Spinal cord (tissue), 10 donors: Measurements from ENCODE around the gene CDC37. TPM values are rescaled to one million over a fixed set of nuclear protein-coding genes. Genes with fewer than 3 reads are reported as not detected.

ENCODE experiments used
- DNase-seq, 6 donors: peaks; one replicate each; pipeline versions ENCODE4 v3.0.0 to v3.0.0-alpha.2; 2013 to 2015; ENCODE audit warnings: low spot score in 6 of 6, low read depth in 4 of 6
- H3K27ac ChIP-seq: one replicate; pipeline ENCODE4 v1.5.1; 2013; ENCODE audit warnings: low read depth, low read length, control low read depth
- H3K27me3 ChIP-seq: one replicate; pipeline ENCODE4 v1.6.1; 2013; ENCODE audit warnings: low read length; ENCODE audit not compliant: control insufficient read depth, insufficient read depth
- H3K36me3 ChIP-seq: one replicate; pipeline ENCODE4 v1.6.1; 2013; ENCODE audit warnings: low read length; ENCODE audit not compliant: control insufficient read depth, insufficient read depth
- H3K4me1 ChIP-seq: one replicate; pipeline ENCODE4 v1.6.1; 2013; ENCODE audit warnings: low read length; ENCODE audit not compliant: control insufficient read depth, insufficient read depth
- H3K4me3 ChIP-seq: one replicate; pipeline ENCODE4 v1.5.1; 2013; ENCODE audit warnings: low read depth, low read length, control low read depth
- H3K9me3 ChIP-seq: one replicate; pipeline ENCODE4 v1.6.1; 2013; ENCODE audit warnings: low read length; ENCODE audit not compliant: control insufficient read depth, insufficient read depth
- WGBS: methylation state at CpG from one replicate; pipeline ENCODE4 v1.1.5; 2013; ENCODE audit warnings: missing lambda C conversion rate; ENCODE audit not compliant: insufficient coverage; 5-methylcytosine and 5-hydroxymethylcytosine counted together
- polyA plus RNA-seq, 2 donors: library from polyadenylated mRNA; unstranded; fragments of 120-200 nt; gene quantifications; one replicate each; pipeline ENCODE4 v1.2.1, GENCODE V29; 2013; ENCODE audit not compliant: insufficient read length in 2 of 2
- total RNA-seq, 2 donors: library from RNA; depleted of rRNA in 1 of 2; stranded (reverse); fragments of 120-200 nt in 1 of 2; fragments of >200 nt in 1 of 2; gene quantifications; one replicate each; pipeline versions ENCODE4 v1.2.3 to v1.2.4, GENCODE V29; 2013 to 2014
- donor health status: healthy.

CDC37 gene
- total and polyA plus RNA-seq, 4 donors: 47.4 to 191 (median 157) TPM

- Histone ChIP-seq H3K4me1 (peaks cover 19% of the 10 kb centered on the region), H3K4me3 (no peak overlapping the region), H3K27ac (no peak overlapping the region), H3K36me3 (peaks cover 55% of the 10 kb centered on the region), H3K9me3 (no peaks in the 10 kb centered on the region), H3K27me3 (no peaks in the 10 kb centered on the region)
- DNase-seq: no peak
- 100% methylated on average over 7 of the region's 9 CpGs for WGBS
Observed at GRCh38 chr19:10398819-10399218, 4.5 kb downstream of the CDC37 start.

- WGBS: 90% methylated on average over 24 of the region's 24 CpGs
- no peak for DNase-seq
- no peaks in the 10 kb centered on the region for H3K27me3 ChIP-seq
- H3K36me3 ChIP-seq: peaks cover 79% of the 10 kb centered on the region
- H3K4me1 ChIP-seq: peaks cover under 1% of the 10 kb centered on the region
- H3K27ac ChIP-seq: no peak overlapping the region
- H3K4me3 ChIP-seq: no peak overlapping the region
- H3K9me3 ChIP-seq: no peaks in the 10 kb centered on the region
Observed at GRCh38 chr19:10395917-10396316, 7.4 kb downstream of the CDC37 start.

GRCh38 chr19:10395436-10395835 is 7.9 kb downstream of the CDC37 start:
- Histone ChIP-seq H3K9me3 (no peaks in the 10 kb centered on the region), H3K4me3 (no peak overlapping the region), H3K36me3 (peaks cover 83% of the 10 kb centered on the region), H3K4me1 (no peaks in the 10 kb centered on the region), H3K27me3 (no peaks in the 10 kb centered on the region), H3K27ac (no peak overlapping the region)
- no peak for DNase-seq
- 95% methylated on average over 12 of the region's 26 CpGs for WGBS

GRCh38 chr19:10395003-10395402 is 8.3 kb downstream of the CDC37 start:
- no peak for DNase-seq
- H3K27ac ChIP-seq: no peak overlapping the region
- 95% methylated on average over 11 of the region's 12 CpGs for WGBS
- H3K27me3 ChIP-seq: no peaks in the 10 kb centered on the region
- no peak overlapping the region for H3K4me3 ChIP-seq
- H3K9me3 ChIP-seq: no peaks in the 10 kb centered on the region
- peaks cover 83% of the 10 kb centered on the region for H3K36me3 ChIP-seq
- no peaks in the 10 kb centered on the region for H3K4me1 ChIP-seq

- Histone ChIP-seq H3K4me3 (no peak overlapping the region), H3K27ac (no peak overlapping the region), H3K4me1 (no peaks in the 10 kb centered on the region), H3K36me3 (peaks cover 74% of the 10 kb centered on the region), H3K9me3 (no peaks in the 10 kb centered on the region), H3K27me3 (no peaks in the 10 kb centered on the region)
- DNase-seq: no peak
- 94% methylated on average over 24 of the region's 24 CpGs for WGBS
Observed at GRCh38 chr19:10393137-10393536, 10.2 kb downstream of the CDC37 start.

GRCh38 chr19:10392120-10392519 is 11.2 kb downstream of the CDC37 start:
- no peak overlapping the region for H3K27ac ChIP-seq
- H3K9me3 ChIP-seq: no peaks in the 10 kb centered on the region
- H3K27me3 ChIP-seq: no peaks in the 10 kb centered on the region
- no peak overlapping the region for H3K4me3 ChIP-seq
- no peaks in the 10 kb centered on the region for H3K4me1 ChIP-seq
- 80% methylated on average over 1 of the region's 6 CpGs for WGBS
- peaks cover 66% of the 10 kb centered on the region for H3K36me3 ChIP-seq
- DNase-seq: no peak

- H3K9me3 ChIP-seq: no peaks in the 10 kb centered on the region
- no peak overlapping the region for H3K4me3 ChIP-seq
- no peaks in the 10 kb centered on the region for H3K27me3 ChIP-seq
- no peaks in the 10 kb centered on the region for H3K4me1 ChIP-seq
- peak in 2 of 6 donors; percentile 77 to 78 for DNase-seq
- peaks cover 55% of the 10 kb centered on the region for H3K36me3 ChIP-seq
- WGBS: 51% methylated on average over 7 of the region's 9 CpGs
- H3K27ac ChIP-seq: no peak overlapping the region
Observed at GRCh38 chr19:10390652-10391286, 12.6 kb downstream of the CDC37 start.

GRCh38 chr19:10389863-10390262 is 13.5 kb downstream of the CDC37 start:
- H3K9me3 ChIP-seq: no peaks in the 10 kb centered on the region
- H3K4me3 ChIP-seq: no peak overlapping the region
- H3K4me1 ChIP-seq: no peaks in the 10 kb centered on the region
- H3K36me3 ChIP-seq: peaks cover 46% of the 10 kb centered on the region
- no peaks in the 10 kb centered on the region for H3K27me3 ChIP-seq
- WGBS: 63% methylated on average over 11 of the region's 12 CpGs
- no peak overlapping the region for H3K27ac ChIP-seq
- no peak for DNase-seq

GRCh38 chr19:10388957-10389356 is 14.4 kb downstream of the CDC37 start:
- WGBS: 0% methylated on average over 3 of the region's 3 CpGs
- peaks cover 37% of the 10 kb centered on the region for H3K36me3 ChIP-seq
- DNase-seq: peak in 5 of 6 donors; percentile 66 to 96 (median 80)

GRCh38 chr19:10384580-10384979 is 18.8 kb downstream of the CDC37 start:
- 77% methylated on average over 7 of the region's 9 CpGs for WGBS
- DNase-seq: no peak

More at GRCh38 chr19:10388957-10389356, 14.4 kb downstream of the CDC37 start:
- no peak overlapping the region for H3K27ac ChIP-seq
- H3K9me3 ChIP-seq: no peaks in the 10 kb centered on the region
- H3K27me3 ChIP-seq: no peaks in the 10 kb centered on the region
- H3K4me1 ChIP-seq: no peaks in the 10 kb centered on the region
- no peak overlapping the region for H3K4me3 ChIP-seq

More at GRCh38 chr19:10384580-10384979, 18.8 kb downstream of the CDC37 start:
- H3K27me3 ChIP-seq: no peaks in the 10 kb centered on the region
- H3K9me3 ChIP-seq: no peaks in the 10 kb centered on the region
- H3K36me3 ChIP-seq: no peaks in the 10 kb centered on the region
- no peak overlapping the region for H3K27ac ChIP-seq
- H3K4me1 ChIP-seq: peaks cover 9% of the 10 kb centered on the region
- no peak overlapping the region for H3K4me3 ChIP-seq
